ENCODE results near the gene SNRK. TPM values are rescaled to one million over a fixed set of nuclear protein-coding genes. Genes with fewer than 3 reads are reported as not detected.

Gene SNRK
- total and polyA plus RNA-seq, 2 donors (not counting 3 experiments of a cell fraction or from before 2014, with no cell fraction given), result 43.3 to 99.9 TPM

DNA sequence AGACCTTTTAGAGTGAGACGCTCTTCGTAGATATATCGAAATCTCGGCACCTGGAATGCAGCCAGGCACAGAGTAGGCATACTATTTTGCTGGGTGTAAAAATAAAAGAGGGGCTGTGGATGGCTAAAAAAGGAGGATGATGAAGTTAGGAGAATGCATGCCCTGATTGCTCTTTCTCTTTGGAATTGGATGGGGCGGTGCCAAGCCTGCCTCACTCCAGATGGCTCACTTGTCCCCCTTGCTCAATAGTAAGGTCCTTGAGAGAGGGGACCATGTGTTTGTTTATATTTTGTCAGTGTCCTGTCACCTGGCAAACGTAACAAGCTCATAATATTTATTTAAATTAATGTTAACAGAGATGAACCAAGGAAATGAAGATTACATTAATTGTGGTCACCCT, 33.0 kb downstream of the SNRK start:
- peaks cover 30% of the 10 kb centered on the region for H3K4me1 ChIP-seq (ENCODE audit: control insufficient read depth, extremely low read depth, insufficient read depth, low read length)
- H3K9ac ChIP-seq (replicated peaks; ENCODE audit: extremely low read depth, insufficient read depth, low read length), result no peak overlapping the region
- POLR2A ChIA-PET, result no interaction called here
- dilution Hi-C loops (cut with MboI; ENCODE audit: extremely low pct_ligation_motif_present, low sequenced_read_pairs) (no loop called here), intact Hi-C loops (cut with micrococcal nuclease) (no loop called here)
- DNase-seq (ENCODE audit: low read depth, low spot score) (no peak), FAIRE-seq (no peak)
- BruUV-seq (replicated peaks), result no TSS peak
- no peaks in the 10 kb centered on the region for H3K27me3 ChIP-seq (ENCODE audit: control insufficient read depth in 2 of 2, insufficient read depth in 2 of 2, low read length in 2 of 2)
- H3K36me3 ChIP-seq (ENCODE audit: control insufficient read depth in 2 of 2, extremely low read depth in 1 of 2, insufficient read depth in 2 of 2, low read length in 2 of 2), result peaks cover 8 to 12% of the 10 kb centered on the region in 2 experiments
- H3K4me2 ChIP-seq (ENCODE audit: insufficient read depth, low read length), result no peak overlapping the region
- no peak overlapping the region for H2AFZ ChIP-seq (ENCODE audit: low read depth, low read length)
- H4K20me1 ChIP-seq (replicated peaks; ENCODE audit: control insufficient read depth, extremely low read depth, insufficient read depth, low read length), result peaks cover 34% of the 10 kb centered on the region
- no peak overlapping the region for H3K4me3 ChIP-seq (replicated peaks in 1 of 3; ENCODE audit: insufficient read depth in 1 of 3, low read depth in 1 of 3, low read length in 3 of 3)
- H3K9me1 ChIP-seq (replicated peaks; ENCODE audit: control insufficient read depth, extremely low read depth, insufficient read depth, low read length), result no peaks in the 10 kb centered on the region
- CTCF ChIA-PET, result interaction anchor here (0.9 to 3.9 kb wide), 2 partner anchors 96 to 184 kb away, joined by 3 to 18 read pairs; no protein-coding TSS in a partner anchor
- peaks cover 100% of the 10 kb centered on the region for H3K79me2 ChIP-seq (ENCODE audit: control insufficient read depth, insufficient read depth, low read length)
- no peak overlapping the region for H3K27ac ChIP-seq (ENCODE audit: insufficient read depth, low read depth, low read length)
- TF ChIP-seq EZH2 (IDR thresholded peaks at IDR 0.05; ENCODE audit: borderline replicate concordance, low read depth, low read length, severe bottlenecking) (no peak), GATA2 (IDR thresholded peaks at IDR 0.05; ENCODE audit: insufficient read depth, insufficient read length, low read depth, low read length) (no peak), POLR2AphosphoS5 (IDR thresholded peaks at IDR 0.05; ENCODE audit: insufficient read depth, low read depth, low read length) (no peak), FOS (IDR thresholded peaks at IDR 0.05; ENCODE audit: borderline replicate concordance, insufficient read depth, low read length) (no peak), CTCF (IDR thresholded peaks at IDR 0.05; ENCODE audit: extremely low read depth in 1 of 2, insufficient read depth in 1 of 2, low read depth in 1 of 2, low read length in 2 of 2) (no peak), POLR2A (IDR thresholded peaks at IDR 0.05; ENCODE audit: low read depth, low read length) (no peak)
- TF ChIP-seq, protein P1, sequence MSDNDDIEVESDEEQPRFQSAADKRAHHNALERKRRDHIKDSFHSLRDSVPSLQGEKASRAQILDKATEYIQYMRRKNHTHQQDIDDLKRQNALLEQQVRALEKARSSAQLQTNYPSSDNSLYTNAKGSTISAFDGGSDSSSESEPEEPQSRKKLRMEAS (IDR thresholded peaks at IDR 0.05; ENCODE audit: insufficient read depth, insufficient read length), result no peak
- H3K9me3 ChIP-seq (replicated peaks; ENCODE audit: control insufficient read depth, insufficient read depth, low read length), result no peaks in the 10 kb centered on the region

Measured in endothelial cell of umbilical vein (primary cell).